CD14-positive monocyte (primary cell): Measurements from ENCODE around the gene CDKAL1. TPM values are rescaled to one million over a fixed set of nuclear protein-coding genes. Genes with fewer than 3 reads are reported as not detected.

Experiments used
- DNase-seq, 3 donors: peaks; one replicate each; pipeline ENCODE4 v3.0.0-alpha.2; 2011 to 2022
- H2AFZ ChIP-seq: 2 replicates; pipeline ENCODE4 v1.6.0; 2012; ENCODE audit warnings: mild to moderate bottlenecking, low read depth, low read length, inconsistent platforms; ENCODE audit not compliant: insufficient read depth, poor library complexity, severe bottlenecking
- H3K27ac ChIP-seq, 2 donors: 1 replicate in 1 of 2; 2 replicates in 1 of 2; pipeline ENCODE4 v1.5.1; 2012 to 2013; ENCODE audit warnings: low read length in 2 of 2, control low read depth in 1 of 2, inconsistent platforms in 1 of 2, low read depth in 1 of 2, mild to moderate bottlenecking in 1 of 2
- H3K27me3 ChIP-seq, 2 donors: one replicate each; pipeline versions ENCODE4 v1.6.0 to v1.6.1; 2011 to 2013; ENCODE audit warnings: low read length in 2 of 2; ENCODE audit not compliant: control insufficient read depth in 2 of 2, insufficient read depth in 2 of 2
- H3K36me3 ChIP-seq, 2 donors: replicated peaks in 1 of 2; 1 replicate in 1 of 2; 2 replicates in 1 of 2; pipeline versions ENCODE4 v1.5.1 to v1.6.1; 2012 to 2013; ENCODE audit warnings: low read length in 2 of 2, control low read depth in 1 of 2, inconsistent platforms in 1 of 2, mild to moderate bottlenecking in 1 of 2; ENCODE audit not compliant: insufficient read depth in 2 of 2, control insufficient read depth in 1 of 2
- H3K4me1 ChIP-seq, 2 donors: 1 replicate in 1 of 2; 2 replicates in 1 of 2; pipeline versions ENCODE4 v1.5.1 to v1.6.1; 2012 to 2013; ENCODE audit warnings: low read length in 2 of 2, control low read depth in 1 of 2, inconsistent platforms in 1 of 2, mild to moderate bottlenecking in 1 of 2, moderate library complexity in 1 of 2; ENCODE audit not compliant: insufficient read depth in 2 of 2, control insufficient read depth in 1 of 2
- H3K4me2 ChIP-seq: replicated peaks from 2 replicates; pipeline ENCODE3; 2012; ENCODE audit warnings: low read length, moderate library complexity, mild to moderate bottlenecking; ENCODE audit not compliant: poor library complexity, severe bottlenecking; ENCODE audit errors: extremely low read depth
- H3K4me3 ChIP-seq, 3 experiments: fragments of 200-600 bp in 1 of 3; sonication (generic) in 1 of 3; replicated peaks in 1 of 3; 1 replicate in 2 of 3; 2 replicates in 1 of 3; pipeline ENCODE4 v1.5.1; 2011 to 2013; ENCODE audit warnings: low read length in 3 of 3, mild to moderate bottlenecking in 3 of 3, control low read depth in 2 of 3, low read depth in 2 of 3, inconsistent platforms in 1 of 3, moderate library complexity in 1 of 3
- H3K79me2 ChIP-seq: 2 replicates; pipeline ENCODE4 v1.6.0; 2012; ENCODE audit warnings: mild to moderate bottlenecking, control low read depth, inconsistent platforms, low read length, moderate library complexity; ENCODE audit not compliant: insufficient read depth
- H3K9ac ChIP-seq: 2 replicates; pipeline ENCODE4 v1.6.0; 2017; ENCODE audit warnings: low read length, mild to moderate bottlenecking; ENCODE audit not compliant: insufficient read depth, poor library complexity, severe bottlenecking
- H3K9me3 ChIP-seq, 2 donors: replicated peaks in 1 of 2; 1 replicate in 1 of 2; 2 replicates in 1 of 2; pipeline versions ENCODE4 v1.5.1 to v1.6.1; 2012 to 2013; ENCODE audit warnings: low read length in 2 of 2, control low read depth in 1 of 2; ENCODE audit not compliant: control insufficient read depth in 1 of 2, insufficient read depth in 1 of 2
- H4K20me1 ChIP-seq: 2 replicates; pipeline ENCODE4 v1.6.0; 2012; ENCODE audit warnings: mild to moderate bottlenecking, low read length, control low read depth, moderate library complexity; ENCODE audit not compliant: insufficient read depth
- H3K27ac Mint-ChIP-seq, 7 donors: one replicate each; pipeline ENCODE4 v1.8.0; 2020; ENCODE audit warnings: mild to moderate bottlenecking in 7 of 7, mixed read lengths in 7 of 7, moderate library complexity in 6 of 7, inconsistent platforms in 2 of 7
- H3K27me3 Mint-ChIP-seq, 3 donors: one replicate each; pipeline ENCODE4 v1.8.0; 2021 to 2022; ENCODE audit warnings: low read depth in 3 of 3, mild to moderate bottlenecking in 3 of 3, mixed read lengths in 3 of 3, moderate library complexity in 3 of 3, inconsistent platforms in 1 of 3
- H3K36me3 Mint-ChIP-seq, 2 donors: one replicate each; pipeline ENCODE4 v1.8.0; 2020; ENCODE audit warnings: mixed read lengths in 2 of 2, inconsistent platforms in 1 of 2, mild to moderate bottlenecking in 1 of 2
- H3K4me1 Mint-ChIP-seq: one replicate; pipeline ENCODE4 v1.8.0; 2020; ENCODE audit warnings: mild to moderate bottlenecking, mixed read lengths
- H3K4me3 Mint-ChIP-seq, 2 donors: one replicate each; pipeline ENCODE4 v1.8.0; 2020; ENCODE audit warnings: mild to moderate bottlenecking in 2 of 2, mixed read lengths in 2 of 2, moderate library complexity in 1 of 2
- H3K9me3 Mint-ChIP-seq, 7 donors: one replicate each; pipeline ENCODE4 v1.8.0; 2020 to 2022; ENCODE audit warnings: mixed read lengths in 7 of 7, mild to moderate bottlenecking in 6 of 7, moderate library complexity in 6 of 7, inconsistent platforms in 2 of 7
- WGBS: methylation state at CpG from one replicate; pipeline ENCODE4 v1.1.5; 2013; ENCODE audit warnings: missing lambda C conversion rate; ENCODE audit not compliant: insufficient coverage; 5-methylcytosine and 5-hydroxymethylcytosine counted together
- intact Hi-C, 2 donors: fragments of 100-400 bp; cut with micrococcal nuclease; formaldehyde crosslinking; loops; one replicate each; pipeline versions ENCODE4 v1.15.0 to v1.15.1; 2023
- polyA plus RNA-seq, 3 donors: library from polyadenylated mRNA; depleted of rRNA in 1 of 3; unstranded in 2 of 3; stranded (reverse) in 1 of 3; fragments of 300-500 nt in 2 of 3; fragments of >200 nt in 1 of 3; fragmentation: Illumina TruSeq in 2 of 3; gene quantifications; 1 replicate in 2 of 3; 2 replicates in 1 of 3; pipeline ENCODE4 v1.2.3, GENCODE V29; 2012 to 2021
- TF ChIP-seq, protein P1 (sequence below): fragments of 200-600 bp; IDR thresholded peaks from one replicate; pipeline ENCODE4 v1.8.0; 2022; ENCODE audit warnings: antibody characterized with exemption, mild to moderate bottlenecking

Gene CDKAL1
- polyA plus RNA-seq, 3 donors: 3.2 to 12.4 (median 8.3) TPM

DNA sequence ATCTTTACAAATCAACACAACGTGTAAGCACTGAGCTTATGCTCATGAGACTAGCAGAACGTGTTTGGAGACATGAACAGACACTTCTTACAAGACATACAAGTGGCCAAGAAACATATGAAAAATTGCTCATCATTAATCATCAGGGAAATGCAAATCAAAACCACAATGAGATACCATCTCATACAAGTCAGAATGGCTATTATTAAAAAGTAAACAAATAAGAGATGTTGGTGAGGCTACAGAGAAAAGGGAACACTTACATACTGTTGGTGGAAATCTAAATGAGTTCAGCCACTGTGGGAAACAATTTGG lies 731.4 kb downstream of the CDKAL1 start:
- intact Hi-C loops: no loop called here
- DNase-seq: no peak
- Histone ChIP-seq H3K27me3 (no peaks in the 10 kb centered on the region), H3K4me1 (no peaks in the 10 kb centered on the region), H2AFZ (no peak overlapping the region), H3K9me3 (peaks cover 7 to 19% of the 10 kb centered on the region in 2 donors), H3K4me3 (no peak overlapping the region), H3K36me3 (no peaks in the 10 kb centered on the region), H3K79me2 (no peaks in the 10 kb centered on the region), H3K9ac (no peak overlapping the region), H3K27ac (no peak overlapping the region), H4K20me1 (no peaks in the 10 kb centered on the region), H3K4me2 (no peak overlapping the region)
- Mint-ChIP-seq H3K27ac (no peak overlapping the region), H3K4me3 (no peak overlapping the region), H3K9me3 (peaks cover 5 to 23% (median 13%) of the 10 kb centered on the region in 7 donors), H3K27me3 (peaks cover 0 to 2% (median 2%) of the 10 kb centered on the region in 3 donors), H3K4me1 (peaks cover 4% of the 10 kb centered on the region), H3K36me3 (no peaks in the 10 kb centered on the region)
- TF ChIP-seq, protein P1, sequence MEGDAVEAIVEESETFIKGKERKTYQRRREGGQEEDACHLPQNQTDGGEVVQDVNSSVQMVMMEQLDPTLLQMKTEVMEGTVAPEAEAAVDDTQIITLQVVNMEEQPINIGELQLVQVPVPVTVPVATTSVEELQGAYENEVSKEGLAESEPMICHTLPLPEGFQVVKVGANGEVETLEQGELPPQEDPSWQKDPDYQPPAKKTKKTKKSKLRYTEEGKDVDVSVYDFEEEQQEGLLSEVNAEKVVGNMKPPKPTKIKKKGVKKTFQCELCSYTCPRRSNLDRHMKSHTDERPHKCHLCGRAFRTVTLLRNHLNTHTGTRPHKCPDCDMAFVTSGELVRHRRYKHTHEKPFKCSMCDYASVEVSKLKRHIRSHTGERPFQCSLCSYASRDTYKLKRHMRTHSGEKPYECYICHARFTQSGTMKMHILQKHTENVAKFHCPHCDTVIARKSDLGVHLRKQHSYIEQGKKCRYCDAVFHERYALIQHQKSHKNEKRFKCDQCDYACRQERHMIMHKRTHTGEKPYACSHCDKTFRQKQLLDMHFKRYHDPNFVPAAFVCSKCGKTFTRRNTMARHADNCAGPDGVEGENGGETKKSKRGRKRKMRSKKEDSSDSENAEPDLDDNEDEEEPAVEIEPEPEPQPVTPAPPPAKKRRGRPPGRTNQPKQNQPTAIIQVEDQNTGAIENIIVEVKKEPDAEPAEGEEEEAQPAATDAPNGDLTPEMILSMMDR: no peak
- WGBS: 80% methylated on average over 1 of the region's 2 CpGs

DNA sequence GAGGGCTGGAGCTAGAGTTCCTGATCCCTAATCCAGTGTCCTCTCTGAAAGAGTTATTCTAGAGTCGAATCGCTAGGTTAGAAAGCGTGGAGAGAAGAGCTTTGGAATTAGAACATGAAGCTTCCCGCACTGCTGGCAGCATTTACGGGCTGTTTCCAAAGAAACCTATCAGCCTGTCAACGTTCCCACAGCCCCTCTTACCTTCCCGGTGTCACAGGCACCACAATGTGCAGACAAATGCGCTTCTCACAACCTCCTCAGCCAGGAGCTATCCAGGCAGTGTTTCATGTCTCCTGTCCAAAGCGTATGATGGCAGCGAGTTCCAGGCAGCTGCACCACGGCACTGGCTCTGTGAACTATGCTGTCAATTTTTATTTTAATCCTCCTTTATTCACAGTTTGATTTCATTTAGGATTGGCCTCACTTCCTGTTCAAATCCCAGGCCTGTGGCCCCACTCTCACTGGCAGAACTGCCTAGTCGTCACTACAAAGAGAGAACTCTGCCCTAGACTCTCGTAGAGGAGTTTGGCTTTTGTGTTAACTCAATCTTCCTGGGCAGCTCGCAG lies 736.5 kb downstream of the CDKAL1 start:
- Histone ChIP-seq H3K79me2 (no peaks in the 10 kb centered on the region), H3K27ac (no peak overlapping the region), H3K9ac (no peak overlapping the region), H3K27me3 (no peaks in the 10 kb centered on the region), H3K4me2 (no peak overlapping the region), H2AFZ (no peak overlapping the region), H3K4me3 (no peak overlapping the region), H3K9me3 (peaks cover 0 to 14% of the 10 kb centered on the region in 2 donors), H3K36me3 (no peaks in the 10 kb centered on the region), H3K4me1 (no peaks in the 10 kb centered on the region), H4K20me1 (no peaks in the 10 kb centered on the region)
- H3K9me3 Mint-ChIP-seq: peaks cover 8 to 22% (median 11%) of the 10 kb centered on the region in 7 donors
- intact Hi-C loops: no loop called here
- H3K27ac Mint-ChIP-seq: no peak overlapping the region
- H3K4me1 Mint-ChIP-seq: no peaks in the 10 kb centered on the region
- H3K36me3 Mint-ChIP-seq: no peaks in the 10 kb centered on the region
- DNase-seq: no peak
- 94% methylated on average over 10 of the region's 14 CpGs for WGBS
- peaks cover 0 to 2% (median 2%) of the 10 kb centered on the region in 3 donors for H3K27me3 Mint-ChIP-seq
- TF ChIP-seq, protein P1: no peak
- no peak overlapping the region for H3K4me3 Mint-ChIP-seq
